ENCODE data around the gene SEMA6D.
A peak's percentile ranks its signal among the peaks of the same experiment; 100 is the strongest.

SEMA6D gene

GRCh38 chr15:47717036-47717612, at the start of gene SEMA6D:
SEMA6D (plus strand) TSS chr15:47717505; CDS start chr15:47759799, 42,294 bp downstream.
- peak; percentile 86 for DNase-seq (ENCODE audit: low spot score)

GRCh38 chr15:47669221-47669620, 48.1 kb upstream of the SEMA6D start:
- no peak for DNase-seq (ENCODE audit: low spot score)

- DNase-seq (ENCODE audit: low spot score): no peak
Observed at GRCh38 chr15:47670365-47670764, 46.9 kb upstream of the SEMA6D start.

GRCh38 chr15:47673232-47673761, 44.0 kb upstream of the SEMA6D start:
- no peak for DNase-seq (ENCODE audit: low spot score)

- no peak for DNase-seq (ENCODE audit: low spot score)
Observed at GRCh38 chr15:47674586-47675232, 42.6 kb upstream of the SEMA6D start.

GRCh38 chr15:47675735-47676134, 41.6 kb upstream of the SEMA6D start:
- no peak for DNase-seq (ENCODE audit: low spot score)

GRCh38 chr15:47678040-47678439, 39.3 kb upstream of the SEMA6D start:
- no peak for DNase-seq (ENCODE audit: low spot score)

GRCh38 chr15:47682661-47683060, 34.6 kb upstream of the SEMA6D start:
- no peak for DNase-seq (ENCODE audit: low spot score)

- DNase-seq (ENCODE audit: low spot score): peak; percentile 50
Observed at GRCh38 chr15:47685141-47685870, 32.0 kb upstream of the SEMA6D start.

- peak; percentile 58 for DNase-seq (ENCODE audit: low spot score)
Observed at GRCh38 chr15:47688573-47689086, 28.7 kb upstream of the SEMA6D start.

- DNase-seq (ENCODE audit: low spot score): no peak
Observed at GRCh38 chr15:47689660-47690059, 27.6 kb upstream of the SEMA6D start.

- no peak for DNase-seq (ENCODE audit: low spot score)
Observed at GRCh38 chr15:47691882-47692281, 25.4 kb upstream of the SEMA6D start.

GRCh38 chr15:47696351-47696750, 21.0 kb upstream of the SEMA6D start:
- no peak for DNase-seq (ENCODE audit: low spot score)

GRCh38 chr15:47705281-47705997, 11.9 kb upstream of the SEMA6D start:
- DNase-seq (ENCODE audit: low spot score): no peak

GRCh38 chr15:47707391-47707790, 9.9 kb upstream of the SEMA6D start:
- DNase-seq (ENCODE audit: low spot score): no peak

- no peak for DNase-seq (ENCODE audit: low spot score)
Observed at GRCh38 chr15:47708161-47708980, 8.9 kb upstream of the SEMA6D start.

- DNase-seq (ENCODE audit: low spot score): no peak
Observed at GRCh38 chr15:47711655-47712054, 5.7 kb upstream of the SEMA6D start.

GRCh38 chr15:47715402-47715801, 1.9 kb upstream of the SEMA6D start:
- DNase-seq (ENCODE audit: low spot score): no peak

GRCh38 chr15:47715856-47716445, 1.4 kb upstream of the SEMA6D start:
- DNase-seq (ENCODE audit: low spot score): peak; percentile 35

- no peak for DNase-seq (ENCODE audit: low spot score)
Observed at GRCh38 chr15:47716516-47716915, 789 bp upstream of the SEMA6D start.
